GM18502 (cell line): ENCODE results near the gene CDKN2A.

Experiments used
- ATAC-seq: cut with Tn5 transposase; IDR thresholded peaks from one replicate; pipeline ENCODE4 v1.9.1; 2021; ENCODE audit warnings: mild to moderate bottlenecking; ENCODE audit not compliant: unreplicated experiment, poor library complexity

Gene CDKN2A

GRCh38 chr9:22008717-22009505 lies 14.7 kb upstream of the CDKN2A start, which contains the start of gene CDKN2B:
Gene CDKN2B (minus strand): TSS chr9:22009305. CDS start chr9:22008953, 352 bp downstream.
- ATAC-seq: peak; percentile 93

- ATAC-seq: no peak
These were observed 14.2 kb upstream of the CDKN2A start for GRCh38 chr9:22008384-22008716.

DNA sequence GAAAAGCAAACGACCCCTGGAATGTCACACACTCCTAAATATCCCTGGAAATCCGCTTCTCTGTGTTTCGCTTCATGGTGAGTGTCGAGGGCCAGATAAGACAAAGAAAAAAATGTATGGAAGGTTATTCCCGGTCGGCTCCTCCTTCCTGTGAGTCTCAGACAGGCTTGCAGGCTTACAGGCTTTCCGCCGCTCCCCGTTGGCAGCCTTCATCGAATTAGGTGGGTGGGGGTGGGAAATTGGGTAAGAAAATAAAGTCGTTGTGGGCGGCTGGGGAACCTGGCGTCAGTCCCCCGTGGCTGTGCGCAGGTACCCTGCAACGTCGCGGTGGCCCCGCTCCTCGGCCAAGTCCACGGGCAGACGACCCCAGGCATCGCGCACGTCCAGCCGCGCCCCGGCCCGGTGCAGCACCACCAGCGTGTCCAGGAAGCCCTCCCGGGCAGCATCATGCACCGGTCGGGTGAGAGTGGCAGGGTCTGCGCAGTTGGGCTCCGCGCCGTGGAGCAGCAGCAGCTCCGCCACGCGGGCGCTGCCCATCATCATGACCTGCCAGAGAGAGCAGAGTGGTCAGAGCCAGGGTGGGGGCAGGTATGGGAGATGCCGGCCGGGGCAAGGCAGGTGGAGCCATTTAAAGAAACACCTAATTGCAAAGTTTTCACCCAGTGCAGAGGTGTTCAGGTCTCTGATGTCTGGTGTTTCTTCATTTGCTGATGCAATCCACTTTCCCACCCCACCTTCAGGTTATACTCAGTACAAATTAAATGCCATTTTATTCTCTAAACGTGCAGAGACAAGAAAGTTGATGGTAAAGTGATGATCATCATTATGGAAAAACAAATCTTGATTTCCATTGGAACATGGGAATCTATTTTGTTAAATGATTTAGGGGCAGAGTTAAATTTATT lies 11.8 kb upstream of the CDKN2A start:
- ATAC-seq: no peak

DNA sequence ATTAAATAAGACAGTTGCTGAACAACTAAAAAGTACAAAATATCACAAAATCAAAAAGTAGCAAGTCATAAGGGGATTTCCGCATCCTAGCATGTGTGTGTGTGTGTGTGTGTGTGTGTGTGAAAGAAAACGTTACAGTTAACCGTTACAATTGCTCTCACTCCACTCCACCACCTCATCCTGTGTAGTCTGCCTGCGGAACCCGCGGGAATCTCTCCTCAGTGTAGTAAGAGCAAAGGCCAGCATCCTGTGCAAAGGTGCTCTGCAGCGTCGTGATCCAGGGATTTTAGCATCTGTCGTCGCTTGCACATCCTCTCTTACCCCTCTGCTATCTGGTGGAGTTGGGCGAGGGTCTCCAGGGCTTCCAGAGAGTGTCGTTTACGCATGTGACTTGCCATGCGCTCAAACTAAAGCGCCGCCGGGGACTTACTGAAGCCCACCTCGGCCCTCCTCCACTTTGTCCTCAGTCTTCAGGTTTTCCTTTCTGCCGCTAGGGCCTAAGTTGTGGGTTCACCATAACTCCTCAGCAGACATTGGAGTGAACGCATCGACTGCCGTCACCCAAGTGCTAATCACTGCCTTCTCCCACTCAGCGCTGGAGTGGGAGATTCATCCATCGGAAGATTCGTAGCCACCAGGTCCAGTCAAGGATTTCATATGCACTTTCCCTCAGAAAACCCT lies 11.0 kb upstream of the CDKN2A start:
- no peak for ATAC-seq

DNA sequence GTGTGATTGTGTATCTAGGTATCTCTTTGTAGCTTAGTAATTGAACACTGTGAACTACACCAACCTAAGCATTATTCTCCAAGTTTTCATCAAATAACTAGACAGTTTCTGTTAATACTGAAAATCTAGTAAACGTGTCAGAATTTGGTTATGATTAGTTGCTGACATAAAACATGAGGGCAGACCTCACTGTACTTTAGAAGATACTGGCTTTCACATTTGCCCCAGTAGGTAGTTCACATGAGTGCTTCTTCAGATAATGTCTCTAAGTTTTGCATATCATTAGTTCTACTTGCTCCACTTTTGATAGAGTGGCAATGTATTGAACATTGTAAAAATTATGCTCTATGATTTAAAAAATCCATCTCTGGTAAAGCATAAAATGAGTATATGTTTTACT lies 7.8 kb upstream of the CDKN2A start:
- ATAC-seq: no peak

- no peak for ATAC-seq
These were observed 3.8 kb upstream of the CDKN2A start for GRCh38 chr9:21998026-21998425.

- ATAC-seq: no peak
These were observed 3.3 kb upstream of the CDKN2A start for GRCh38 chr9:21997480-21997879.

DNA sequence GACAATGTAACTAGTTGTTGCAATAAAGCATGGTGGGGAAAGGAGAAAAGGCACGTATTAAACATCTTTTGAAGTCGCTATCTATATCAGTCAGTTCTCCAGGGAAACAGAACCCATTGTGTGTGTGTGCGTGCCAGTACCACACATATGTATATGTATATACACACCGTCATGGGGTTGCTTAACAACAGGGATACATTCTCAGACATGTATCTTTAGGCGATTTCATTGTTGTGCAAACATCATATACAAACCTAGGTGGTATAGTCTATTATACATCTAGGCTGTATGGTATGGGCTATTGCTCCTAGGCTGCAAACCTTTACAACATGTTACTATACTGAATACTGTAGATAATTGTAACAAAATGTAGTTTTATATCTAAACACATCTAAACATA lies 2.7 kb upstream of the CDKN2A start:
- ATAC-seq: no peak

DNA sequence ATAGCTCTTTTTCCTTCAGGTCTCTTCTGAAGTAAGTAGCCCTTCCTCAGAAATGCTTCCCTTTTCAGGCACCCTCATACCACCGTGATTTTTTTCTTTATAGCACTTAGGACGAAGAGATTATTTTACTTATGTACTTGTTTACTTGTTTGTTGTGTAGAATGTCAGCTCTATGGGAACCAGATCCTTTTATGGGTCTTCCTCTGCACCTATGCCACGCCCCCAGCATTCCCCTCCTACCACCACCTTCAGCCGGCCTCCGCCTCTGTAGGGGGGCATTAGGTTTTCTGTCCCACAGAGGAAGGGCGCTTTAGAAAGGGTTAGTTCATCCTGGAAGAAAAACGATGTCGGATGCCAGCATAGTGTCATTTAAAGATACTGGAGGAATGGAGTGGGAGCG lies 2.2 kb upstream of the CDKN2A start:
- no peak for ATAC-seq

- peak; percentile 25 for ATAC-seq
These were observed 1.6 kb upstream of the CDKN2A start for GRCh38 chr9:21995666-21996398.

GRCh38 chr9:21995006-21995665 lies 944 bp upstream of the CDKN2A start:
- peak; percentile 85 for ATAC-seq

DNA sequence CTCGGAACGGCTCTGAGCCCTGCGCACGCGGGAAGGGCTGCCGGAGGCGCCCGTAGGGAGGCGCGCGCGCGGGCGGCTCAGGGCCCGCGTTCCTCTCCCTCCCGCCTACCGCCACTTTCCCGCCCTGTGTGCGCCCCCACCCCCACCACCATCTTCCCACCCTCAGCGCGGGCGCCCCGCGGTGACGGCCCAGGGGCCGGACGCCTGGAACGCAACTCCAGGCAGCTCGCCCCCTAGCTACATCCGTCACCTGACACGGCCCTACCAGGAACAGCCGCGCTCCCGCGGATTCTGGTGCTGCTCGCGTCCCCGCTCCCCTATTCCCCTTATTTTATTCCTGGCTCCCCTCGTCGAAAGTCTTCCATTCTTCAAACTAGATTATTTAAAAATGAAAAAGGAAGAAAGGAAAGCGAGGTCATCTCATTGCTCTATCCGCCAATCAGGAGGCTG lies 389 bp upstream of the CDKN2A start, which contains the start of gene CDKN2B-AS1:
Gene CDKN2B-AS1 (plus strand): TSS at position 236 of the 450 bp plus-strand sequence.
- ATAC-seq: peak; percentile 48

GRCh38 chr9:21993007-21993406 lies 1.2 kb downstream of the CDKN2A start:
- no peak for ATAC-seq

DNA sequence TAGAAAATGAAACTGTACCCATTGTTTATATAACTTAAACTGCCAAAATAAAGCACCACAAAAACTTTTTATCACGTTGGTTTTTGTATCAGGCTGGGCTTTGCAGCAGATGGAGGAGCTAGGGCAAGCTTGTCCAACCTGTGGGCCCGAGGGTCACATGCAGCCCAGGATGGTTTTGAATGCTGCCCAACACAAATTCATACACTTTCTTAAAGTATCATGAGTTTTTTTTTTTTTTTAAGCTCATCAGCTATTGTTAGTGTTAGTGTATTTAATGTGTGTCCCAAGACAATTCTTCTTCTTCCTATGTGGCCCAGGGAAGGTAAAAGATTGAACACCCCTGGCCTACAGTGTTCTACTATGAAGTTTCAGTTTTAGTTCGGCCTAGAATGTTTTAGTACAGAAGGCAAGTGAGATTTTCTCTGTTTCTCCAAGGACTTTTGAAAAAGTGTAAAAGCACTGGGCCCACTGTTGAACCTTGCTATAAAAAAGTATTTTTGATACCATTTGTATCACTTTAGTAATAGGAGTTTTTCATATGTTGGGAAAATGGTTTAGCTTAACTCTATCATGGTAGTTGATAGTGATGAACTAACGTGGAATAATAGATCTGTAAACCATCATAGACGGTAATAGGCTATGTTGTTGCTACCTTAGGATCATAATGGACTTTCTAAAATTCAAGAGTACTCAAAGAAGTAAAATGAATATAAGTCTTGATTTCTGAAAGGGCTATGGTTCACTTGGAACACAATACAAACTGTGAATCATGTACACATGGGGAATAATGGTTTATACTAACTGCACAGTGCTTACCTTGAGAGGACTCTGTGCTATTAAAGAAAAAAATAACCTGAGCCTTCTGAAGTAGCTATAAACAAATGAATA lies 2.9 kb downstream of the CDKN2A start:
- no peak for ATAC-seq

- no peak for ATAC-seq
These were observed 4.6 kb downstream of the CDKN2A start for GRCh38 chr9:21989440-21990189.

- no peak for ATAC-seq
These were observed 5.9 kb downstream of the CDKN2A start for GRCh38 chr9:21988056-21988990.
